Omental fat pad (tissue), 4 donors: Measurements from ENCODE around the gene FARS2. TPM values are rescaled to one million over a fixed set of nuclear protein-coding genes. Genes with fewer than 3 reads are reported as not detected.

Source experiments
- ATAC-seq: fragments of 150-250 bp; one replicate; pipeline ENCODE4 v1.9.1; 2016; ENCODE audit warnings: mild to moderate bottlenecking, moderate library complexity; ENCODE audit not compliant: low FRiP score
- DNase-seq: peaks from one replicate; pipeline ENCODE4 v3.0.0-alpha.2; 2019; ENCODE audit warnings: low spot score
- total RNA-seq, 4 donors: library from RNA; depleted of rRNA; stranded (reverse); fragments of >200 nt; gene quantifications; one replicate each; pipeline ENCODE4 v1.1.0, GENCODE V29; 2016
- TF ChIP-seq, protein P1 (sequence below), 3 donors: fragments of 450-650 bp; IDR thresholded peaks; one replicate each; pipeline ENCODE4 v1.5.1; 2016 to 2017; ENCODE audit warnings: antibody characterized with exemption in 3 of 3, mild to moderate bottlenecking in 3 of 3, moderate library complexity in 2 of 3

The FARS2 gene
- total RNA-seq, 4 donors from 2014 or later, result 12.5 to 18.1 (median 14.5) TPM

DNA sequence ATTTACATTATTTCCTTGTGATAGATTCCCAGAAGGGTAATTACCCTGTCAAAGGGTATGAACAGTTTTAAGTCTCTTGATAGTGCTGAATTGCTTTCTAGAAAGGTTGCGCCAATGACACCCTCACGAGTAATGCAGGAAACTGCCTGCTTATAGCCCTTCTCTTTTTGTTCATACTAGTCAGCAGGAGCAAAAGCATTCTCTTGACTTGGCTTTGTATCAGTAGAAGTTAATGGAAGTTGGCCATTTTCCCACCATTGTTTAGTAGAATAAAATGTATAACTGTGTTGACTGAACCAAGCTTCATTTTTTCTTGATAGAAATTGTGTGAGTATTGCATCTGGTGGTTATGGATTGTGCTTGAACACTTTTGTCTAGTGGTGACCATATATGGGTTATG, 100.1 kb downstream of the FARS2 start:
- TF ChIP-seq, protein P1, sequence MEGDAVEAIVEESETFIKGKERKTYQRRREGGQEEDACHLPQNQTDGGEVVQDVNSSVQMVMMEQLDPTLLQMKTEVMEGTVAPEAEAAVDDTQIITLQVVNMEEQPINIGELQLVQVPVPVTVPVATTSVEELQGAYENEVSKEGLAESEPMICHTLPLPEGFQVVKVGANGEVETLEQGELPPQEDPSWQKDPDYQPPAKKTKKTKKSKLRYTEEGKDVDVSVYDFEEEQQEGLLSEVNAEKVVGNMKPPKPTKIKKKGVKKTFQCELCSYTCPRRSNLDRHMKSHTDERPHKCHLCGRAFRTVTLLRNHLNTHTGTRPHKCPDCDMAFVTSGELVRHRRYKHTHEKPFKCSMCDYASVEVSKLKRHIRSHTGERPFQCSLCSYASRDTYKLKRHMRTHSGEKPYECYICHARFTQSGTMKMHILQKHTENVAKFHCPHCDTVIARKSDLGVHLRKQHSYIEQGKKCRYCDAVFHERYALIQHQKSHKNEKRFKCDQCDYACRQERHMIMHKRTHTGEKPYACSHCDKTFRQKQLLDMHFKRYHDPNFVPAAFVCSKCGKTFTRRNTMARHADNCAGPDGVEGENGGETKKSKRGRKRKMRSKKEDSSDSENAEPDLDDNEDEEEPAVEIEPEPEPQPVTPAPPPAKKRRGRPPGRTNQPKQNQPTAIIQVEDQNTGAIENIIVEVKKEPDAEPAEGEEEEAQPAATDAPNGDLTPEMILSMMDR (IDR thresholded peaks at IDR 0.05), result no peak
- DNase-seq, result no peak
- no peak for ATAC-seq

DNA sequence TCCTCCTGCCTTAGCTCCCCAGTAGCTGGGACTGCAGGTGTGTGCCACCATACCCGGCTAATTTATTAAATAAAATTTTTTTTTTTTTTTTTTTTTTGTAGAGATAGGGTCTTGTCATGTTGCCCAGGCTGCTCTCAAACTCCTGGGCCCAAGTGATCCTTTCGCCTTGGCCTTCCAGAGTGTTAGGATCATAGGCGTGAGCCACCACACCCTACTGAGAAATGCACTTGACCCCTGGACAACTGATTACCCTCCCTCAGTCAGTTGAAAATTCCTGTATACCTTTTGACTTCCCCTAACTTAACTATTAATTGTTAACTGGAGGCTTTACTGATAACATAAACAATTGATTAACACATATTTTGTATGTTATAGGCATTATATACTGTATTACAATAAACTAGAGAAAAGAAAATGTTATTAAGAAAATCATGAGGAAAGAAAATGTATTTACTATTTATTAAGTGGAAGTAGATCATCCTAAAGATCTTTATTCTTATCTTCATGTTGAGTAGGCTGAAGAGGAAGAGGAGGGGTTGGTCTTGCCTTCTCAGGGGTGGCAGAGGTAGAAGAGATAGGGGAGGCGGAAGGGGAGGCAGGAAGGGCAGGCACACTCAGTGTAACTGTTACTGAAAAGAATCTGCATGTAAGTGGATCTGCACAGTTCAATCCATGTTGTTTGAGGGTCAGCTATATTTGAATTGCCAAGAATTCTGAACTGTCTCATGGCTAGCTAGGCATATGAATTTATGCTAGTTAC, 104.3 kb downstream of the FARS2 start:
- TF ChIP-seq, protein P1 (IDR thresholded peaks at IDR 0.05), result no peak
- DNase-seq (no peak), ATAC-seq (no peak)

DNA sequence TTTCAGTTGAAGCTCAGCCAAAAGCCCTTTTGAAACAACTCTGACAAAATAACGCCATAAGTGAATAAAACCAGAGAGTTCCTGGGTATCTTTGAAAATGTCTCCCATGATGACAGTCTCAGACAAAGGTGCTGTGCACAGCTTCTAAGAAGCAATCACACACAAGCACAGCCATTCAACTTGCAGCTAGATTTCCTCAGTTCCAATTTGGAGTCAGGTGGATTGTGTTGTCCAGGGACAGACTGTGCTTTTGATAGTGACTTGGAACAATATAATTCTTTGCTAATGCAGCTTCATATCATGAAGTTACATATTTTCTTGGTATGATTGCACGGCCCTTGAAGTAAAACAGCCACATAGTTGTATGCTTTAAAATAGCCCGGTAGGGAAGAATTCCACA, 105.6 kb downstream of the FARS2 start:
- TF ChIP-seq, protein P1 (IDR thresholded peaks at IDR 0.05), result no peak
- DNase-seq (no peak), ATAC-seq (no peak)

DNA sequence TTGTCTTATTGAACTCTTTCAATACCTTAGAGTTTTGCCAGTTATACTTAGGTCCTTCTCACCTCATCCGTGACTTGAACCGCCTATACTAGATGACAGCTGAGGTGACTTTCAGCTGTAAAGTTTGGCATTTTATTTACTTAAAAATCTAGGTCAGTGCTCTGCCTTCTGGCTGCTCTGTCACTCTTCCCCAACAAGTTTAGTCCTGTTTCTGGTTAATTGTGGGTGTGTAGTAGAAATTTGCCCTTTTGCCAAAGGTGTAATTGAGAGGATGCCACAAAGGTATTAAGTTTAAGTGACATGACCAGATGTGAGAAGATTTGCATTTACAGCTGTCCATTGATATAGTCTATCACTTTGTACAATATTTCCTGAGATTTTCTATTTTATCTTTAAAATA, 106.2 kb downstream of the FARS2 start:
- TF ChIP-seq, protein P1 (IDR thresholded peaks at IDR 0.05), result no peak
- DNase-seq, result no peak

DNA sequence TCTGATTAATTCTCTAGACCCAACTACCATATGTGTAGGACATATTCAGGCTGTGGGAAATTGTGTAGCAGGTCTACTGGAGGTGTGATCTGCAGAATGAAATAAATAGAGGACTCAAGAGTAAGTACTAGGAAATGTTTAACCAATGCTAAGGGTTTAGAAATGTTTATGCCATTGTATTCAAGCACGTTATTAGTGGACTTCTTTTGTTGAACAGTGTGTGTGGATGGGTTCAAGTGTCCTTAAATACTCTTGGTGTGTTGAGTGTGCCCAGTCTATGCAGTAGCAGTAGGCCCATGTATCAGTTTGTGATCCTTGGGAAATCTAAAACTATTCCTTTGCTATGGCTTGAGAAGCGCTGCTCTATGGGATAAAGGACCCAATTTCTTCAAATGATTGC, 112.1 kb downstream of the FARS2 start:
- DNase-seq (no peak), ATAC-seq (no peak)
- TF ChIP-seq, protein P1 (IDR thresholded peaks at IDR 0.05), result no peak

More for the DNA sequence above, 106.2 kb downstream of the FARS2 start:
- no peak for ATAC-seq

DNA sequence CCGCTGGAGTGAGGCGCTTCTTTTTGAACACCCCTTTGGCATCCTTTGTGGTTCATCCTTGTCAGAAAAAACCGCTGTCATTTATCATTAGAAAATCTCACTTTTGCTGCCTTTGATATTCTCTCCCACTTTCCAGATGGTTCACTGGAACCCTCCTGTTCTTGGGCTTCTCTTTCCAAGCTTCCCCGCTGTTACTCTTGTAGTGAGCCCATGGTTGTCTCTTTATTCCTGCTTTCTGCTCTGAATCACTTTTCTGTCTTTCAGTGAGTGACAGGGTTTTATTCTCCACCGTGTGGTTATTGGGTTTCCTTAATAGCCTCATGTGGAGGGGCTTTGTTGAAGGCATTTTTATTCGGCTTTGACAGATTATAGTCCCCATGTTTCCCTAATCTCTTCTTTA, 117.0 kb downstream of the FARS2 start:
- TF ChIP-seq, protein P1 (IDR thresholded peaks at IDR 0.05), result no peak
- ATAC-seq, result no peak
- DNase-seq, result no peak

DNA sequence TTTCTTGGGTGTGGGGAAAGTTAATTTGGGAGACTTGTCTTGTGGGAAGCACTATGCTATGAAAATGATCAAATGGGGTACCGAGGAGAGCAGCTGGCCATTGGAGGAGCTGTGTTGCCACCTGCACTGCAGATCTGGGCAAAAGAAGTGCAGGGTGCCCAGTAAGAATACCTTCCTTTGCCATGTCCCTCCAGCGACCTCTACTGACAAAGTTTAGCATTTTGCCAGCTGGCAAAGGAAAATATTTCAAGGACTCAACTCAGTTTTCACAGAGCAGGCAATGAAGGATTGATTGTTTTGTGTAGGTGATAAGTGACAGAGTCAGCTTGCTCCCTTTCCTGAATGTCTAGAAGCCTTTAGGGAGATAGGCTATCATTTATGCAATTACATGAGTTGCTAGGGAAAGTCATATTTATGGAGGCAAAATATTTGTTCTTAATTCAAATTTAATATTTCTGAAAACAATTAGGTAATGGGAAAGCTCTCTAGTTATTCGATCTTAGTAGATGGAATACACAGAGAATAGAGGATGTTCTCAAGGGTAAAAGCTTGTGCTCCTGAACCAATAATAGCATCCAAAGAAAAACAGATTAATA, 118.4 kb downstream of the FARS2 start:
- DNase-seq (no peak), ATAC-seq (no peak)
- TF ChIP-seq, protein P1 (IDR thresholded peaks at IDR 0.05), result no peak
